K562 (cell line): Measurements from ENCODE around the gene MMP17. TPM values are rescaled to one million over a fixed set of nuclear protein-coding genes. Genes with fewer than 3 reads are reported as not detected.
A peak's percentile ranks its signal among the peaks of the same experiment; 100 is the strongest.

Experiments used
- ATAC-seq: fragments of 200-7000 bp; cut with Tn5 transposase; 3 replicates; pipeline ENCODE4 v1.9.1; 2020; ENCODE audit warnings: moderate library complexity
- BruUV-seq: library from RNA; stranded (reverse); fragments of 400-500 nt; replicated peaks from 2 replicates; lab custom pipeline; 2021; lab: Mats Ljungman, UMichigan
- CTCF ChIA-PET: fragments of 300-600 bp; formaldehyde crosslinking; extraction: SDS; loops from one replicate; lab custom pipeline; 2021; ENCODE audit warnings: low intra/inter-chr PET ratio; lab: Yijun Ruan, JAX
- POLR2A ChIA-PET: fragments of 300-600, 350-650 bp; sonication (Branson Sonifier 250); formaldehyde crosslinking; extraction: SDS; loops from one replicate; lab custom pipeline; 2021; ENCODE audit warnings: antibody characterized with exemption, inconsistent platforms; lab: Yijun Ruan, JAX
- DNase-seq, 4 experiments: peaks; one replicate each; pipeline versions ENCODE4 v3.0.0 to v3.0.0-alpha.2; 2011 to 2018; ENCODE audit warnings: low spot score in 3 of 4, mixed read lengths in 3 of 4; ENCODE audit errors: extremely low read depth in 1 of 4
- FAIRE-seq: peaks from 2 replicates; lab custom pipeline; 2011; peaks lifted over from hg19 to GRCh38; lab: Jason Lieb, UNC
- H2AFZ ChIP-seq: 2 replicates; pipeline ENCODE4 v1.6.0; 2011; ENCODE audit warnings: low read depth, low read length, control low read depth, inconsistent platforms
- H3K27ac ChIP-seq: fragments of 200-600 bp; 3 replicates; pipeline ENCODE4 v1.8.0; 2011; ENCODE audit warnings: low read depth, mild to moderate bottlenecking, control low read depth, inconsistent platforms, low read length, moderate library complexity, mixed read lengths; ENCODE audit errors: extremely low read depth
- H3K27me3 ChIP-seq, 2 experiments: fragments of 300-600 bp in 1 of 2; 2 replicates in 1 of 2; 3 replicates in 1 of 2; pipeline versions ENCODE4 v1.6.0 to v1.8.0; 2011; ENCODE audit warnings: inconsistent platforms in 2 of 2, low read length in 2 of 2, mild to moderate bottlenecking in 1 of 2, mixed read lengths in 1 of 2, moderate library complexity in 1 of 2; ENCODE audit not compliant: control insufficient read depth in 2 of 2, insufficient read depth in 2 of 2
- H3K36me3 ChIP-seq: fragments of 300-600 bp; 3 replicates; pipeline ENCODE4 v1.8.0; 2011; ENCODE audit warnings: mild to moderate bottlenecking, low read length, inconsistent platforms; ENCODE audit not compliant: control insufficient read depth, insufficient read depth
- H3K4me1 ChIP-seq, 2 experiments: fragments of 200-600 bp in 1 of 2; replicated peaks in 1 of 2; 2 replicates in 1 of 2; 3 replicates in 1 of 2; pipeline versions ENCODE4 v1.5.1 to v1.8.0; 2011; ENCODE audit warnings: inconsistent platforms in 2 of 2, low read length in 2 of 2, mild to moderate bottlenecking in 1 of 2, mixed read lengths in 1 of 2, moderate library complexity in 1 of 2; ENCODE audit not compliant: control insufficient read depth in 2 of 2, insufficient read depth in 2 of 2
- H3K4me2 ChIP-seq: 2 replicates; pipeline ENCODE4 v1.6.1; 2011; ENCODE audit warnings: low read length, control low read depth, inconsistent platforms, mixed read lengths; ENCODE audit not compliant: insufficient read depth
- H3K4me3 ChIP-seq: fragments of 200-600 bp; sonication (generic), shearing (Covaris generic); 2 replicates; pipeline ENCODE4 v1.5.1; 2016; ENCODE audit warnings: control low read depth, inconsistent platforms
- H3K79me2 ChIP-seq: fragments of 200-600 bp; 3 replicates; pipeline ENCODE4 v1.8.0; 2011; ENCODE audit warnings: low read length, inconsistent platforms; ENCODE audit not compliant: control insufficient read depth, insufficient read depth
- H3K9ac ChIP-seq, 2 experiments: 2 replicates each; pipeline versions ENCODE4 v1.6.0 to v1.6.1; 2011; ENCODE audit warnings: low read depth in 2 of 2, low read length in 2 of 2, control low read depth in 1 of 2, inconsistent platforms in 1 of 2, mild to moderate bottlenecking in 1 of 2, mixed read lengths in 1 of 2; ENCODE audit not compliant: insufficient read depth in 1 of 2
- H3K9me1 ChIP-seq: one replicate; pipeline ENCODE4 v1.6.0; 2011; ENCODE audit warnings: inconsistent platforms, mild to moderate bottlenecking, low read length, moderate library complexity; ENCODE audit not compliant: control insufficient read depth, insufficient read depth
- H3K9me3 ChIP-seq: replicated peaks from 2 replicates; pipeline ENCODE4 v1.5.1; 2011; ENCODE audit warnings: low read depth, low read length, inconsistent platforms; ENCODE audit not compliant: control insufficient read depth, insufficient read depth
- H4K20me1 ChIP-seq: replicated peaks from 2 replicates; pipeline ENCODE4 v1.6.1; 2011; ENCODE audit warnings: low read length, inconsistent platforms, mixed read lengths; ENCODE audit not compliant: control insufficient read depth, insufficient read depth
- BACH1 ChIP-seq: fragments of 200-800 bp; sonication (Bioruptor generic); IDR thresholded peaks from 2 replicates; pipeline ENCODE4 v1.6.1; 2016; ENCODE audit warnings: missing genetic modification characterization, missing compliant biosample characterization
- BMI1 ChIP-seq: fragments of 150-350 bp; IDR thresholded peaks from 2 replicates; pipeline ENCODE4 v1.6.1; 2014; ENCODE audit warnings: low read length
- FOXK2 ChIP-seq, 2 experiments: fragments of 450-650 bp; IDR thresholded peaks in 1 of 2; conservative IDR thresholded peaks in 1 of 2; 2 replicates each; pipeline ENCODE4 v1.6.1; 2016; ENCODE audit warnings: low read depth in 2 of 2, mild to moderate bottlenecking in 1 of 2
- MEF2A ChIP-seq: IDR thresholded peaks from 2 replicates; pipeline ENCODE4 v1.6.1; 2011; ENCODE audit warnings: low read depth, mild to moderate bottlenecking, low read length, moderate library complexity; ENCODE audit not compliant: control insufficient read depth
- NCOA1 ChIP-seq: fragments of 450-650 bp; IDR thresholded peaks from 2 replicates; pipeline ENCODE4 v1.6.1; 2016; ENCODE audit warnings: low read depth
- RFX1 ChIP-seq: fragments of 450-650 bp; IDR thresholded peaks from 2 replicates; pipeline ENCODE4 v1.6.1; 2016; ENCODE audit warnings: mild to moderate bottlenecking, moderate library complexity
- SIN3A ChIP-seq, 2 experiments: fragments of 150-350 bp in 1 of 2; IDR thresholded peaks; 2 replicates each; pipeline ENCODE4 v1.6.1; 2011 to 2016; ENCODE audit warnings: borderline replicate concordance in 2 of 2, low read depth in 2 of 2, low read length in 2 of 2, mild to moderate bottlenecking in 2 of 2, moderate library complexity in 2 of 2; ENCODE audit not compliant: control insufficient read depth in 1 of 2
- ZC3H8 ChIP-seq: fragments of 450-650 bp; IDR thresholded peaks from 2 replicates; pipeline ENCODE4 v1.6.1; 2017
- ZFP30 ChIP-seq: fragments of 250-450 bp; sonication (Bioruptor Pico); IDR thresholded peaks from 2 replicates; pipeline ENCODE4 v1.8.0; 2022; ENCODE audit warnings: moderate library complexity, mild to moderate bottlenecking, inconsistent platforms, borderline replicate concordance
- ZKSCAN3 ChIP-seq: fragments of 250-450 bp; sonication (Bioruptor Pico); IDR thresholded peaks from 2 replicates; pipeline ENCODE4 v1.4.0; 2020
- WGBS: fragments of 100-300 bp; shearing (Covaris generic); methylation state at CpG from one replicate; pipeline ENCODE4 v1.1.6; 2016; ENCODE audit warnings: low coverage, mixed read lengths; ENCODE audit not compliant: insufficient coverage; ENCODE audit errors: missing lambda C conversion rate; 5-methylcytosine and 5-hydroxymethylcytosine counted together
- in situ Hi-C: fragments of 300-500 bp; cut with MboI; formaldehyde crosslinking; loops from 4 replicates; pipeline ENCODE4 v1.15.0; 2018; ENCODE audit warnings: inconsistent platforms, mixed read lengths
- intact Hi-C: fragments of 100-400 bp; cut with micrococcal nuclease; formaldehyde crosslinking; loops from 2 replicates; pipeline ENCODE4 v1.14.2; 2022
- polyA plus RNA-seq, 8 experiments: library from polyadenylated mRNA; depleted of rRNA in 4 of 8; stranded (reverse) in 5 of 8; unstranded in 3 of 8; fragments of >200 nt; fragmentation: Nextera tagmentation in 2 of 8; fragmentation: Illumina TruSeq in 1 of 8; extraction: Ambion mirVana in 2 of 8; extraction: Trizol in 1 of 8; gene quantifications; 2 replicates each; pipeline versions ENCODE4 v1.2.1 to v1.2.3, GENCODE V29; 2011 to 2014; ENCODE audit warnings: inconsistent platforms in 1 of 8, missing spikeins in 1 of 8
- total RNA-seq, 7 experiments: library from RNA; depleted of rRNA in 6 of 7; stranded (reverse); fragments of >200 nt in 6 of 7; fragmentation: Illumina TruSeq in 2 of 7; extraction: Trizol in 2 of 7; gene quantifications; 2 replicates each; pipeline versions ENCODE4 v1.2.1 to v1.2.3, GENCODE V29; 2011 to 2021; ENCODE audit warnings: low replicate concordance in 1 of 7
- TF ChIP-seq, protein P1 (sequence below): fragments of 200-800 bp; sonication (Bioruptor generic); IDR thresholded peaks from 2 replicates; pipeline ENCODE4 v1.6.1; 2017; ENCODE audit warnings: missing genetic modification characterization, missing compliant biosample characterization
- TF ChIP-seq, protein P2 (sequence below): fragments of 450-650 bp; formaldehyde crosslinking; IDR thresholded peaks from 2 replicates; pipeline ENCODE4 v1.4.0; 2020; ENCODE audit warnings: mild to moderate bottlenecking, moderate library complexity
- TF ChIP-seq, protein P3 (sequence below): fragments of 250-450 bp; sonication (Bioruptor Pico); IDR thresholded peaks from 2 replicates; pipeline ENCODE4 v1.4.0; 2020

The MMP17 gene
- total and polyA plus RNA-seq, 9 of the 15 experiments (the other 6 are each of a cell fraction or from before 2014, with no cell fraction given) = 1.1 to 21.2 (median 17.1) TPM; not detected in 2

DNA sequence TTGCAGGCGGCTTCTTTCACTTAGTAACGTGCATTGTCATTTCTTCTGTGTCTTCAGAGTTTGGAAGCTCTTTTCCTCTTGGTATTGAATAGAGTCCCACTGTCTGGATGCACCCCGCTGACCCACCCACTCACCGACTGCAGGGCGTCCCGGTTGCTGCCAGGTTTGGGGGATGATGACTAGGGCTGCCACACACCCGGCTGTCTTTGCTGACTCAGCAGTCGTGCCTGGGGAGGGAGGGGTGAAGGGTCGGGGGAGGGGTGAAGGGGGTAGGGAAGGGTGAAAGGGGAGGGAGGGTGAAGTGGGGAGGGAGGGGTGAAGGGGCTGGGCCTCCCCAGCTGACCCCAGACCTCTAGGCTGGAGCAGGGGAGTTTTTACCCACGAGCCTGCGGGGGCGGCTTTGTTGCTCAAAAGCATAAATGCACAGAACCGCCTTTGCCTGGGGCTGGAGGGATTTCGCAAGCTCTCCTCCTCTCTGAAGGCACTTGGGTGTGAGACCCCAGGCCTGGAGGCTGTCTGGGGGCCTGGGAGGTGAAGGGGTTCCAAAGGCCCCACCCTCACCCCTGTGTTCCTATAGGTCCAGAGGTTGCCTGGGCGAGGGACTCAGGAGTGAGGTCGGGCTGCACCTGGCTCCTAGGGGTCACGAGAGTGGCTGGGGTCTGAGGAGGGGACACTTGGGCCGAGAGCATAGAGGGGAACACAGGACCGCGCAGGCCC is 35.0 kb downstream of the MMP17 start:
- POLR2A ChIA-PET = interaction anchor here (0.6 to 3.2 kb wide), 5 partner anchors 17 to 454 kb away, joined by 3 to 11 read pairs (median 4); partner anchors contain the start of gene PUS1
- peak; percentile 78 for TF ChIP-seq BACH1 (tag)
- no peak for TF ChIP-seq SIN3A (IDR thresholded peaks at IDR 0.05; ENCODE audit: borderline replicate concordance in 2 of 2, control insufficient read depth in 1 of 2, low read depth in 2 of 2, low read length in 2 of 2)
- TF ChIP-seq, protein P1, sequence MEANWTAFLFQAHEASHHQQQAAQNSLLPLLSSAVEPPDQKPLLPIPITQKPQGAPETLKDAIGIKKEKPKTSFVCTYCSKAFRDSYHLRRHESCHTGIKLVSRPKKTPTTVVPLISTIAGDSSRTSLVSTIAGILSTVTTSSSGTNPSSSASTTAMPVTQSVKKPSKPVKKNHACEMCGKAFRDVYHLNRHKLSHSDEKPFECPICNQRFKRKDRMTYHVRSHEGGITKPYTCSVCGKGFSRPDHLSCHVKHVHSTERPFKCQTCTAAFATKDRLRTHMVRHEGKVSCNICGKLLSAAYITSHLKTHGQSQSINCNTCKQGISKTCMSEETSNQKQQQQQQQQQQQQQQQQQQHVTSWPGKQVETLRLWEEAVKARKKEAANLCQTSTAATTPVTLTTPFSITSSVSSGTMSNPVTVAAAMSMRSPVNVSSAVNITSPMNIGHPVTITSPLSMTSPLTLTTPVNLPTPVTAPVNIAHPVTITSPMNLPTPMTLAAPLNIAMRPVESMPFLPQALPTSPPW = peak; percentile 87
- no peak for TF ChIP-seq ZC3H8
- no peak for TF ChIP-seq MEF2A
- TF ChIP-seq, protein P2, sequence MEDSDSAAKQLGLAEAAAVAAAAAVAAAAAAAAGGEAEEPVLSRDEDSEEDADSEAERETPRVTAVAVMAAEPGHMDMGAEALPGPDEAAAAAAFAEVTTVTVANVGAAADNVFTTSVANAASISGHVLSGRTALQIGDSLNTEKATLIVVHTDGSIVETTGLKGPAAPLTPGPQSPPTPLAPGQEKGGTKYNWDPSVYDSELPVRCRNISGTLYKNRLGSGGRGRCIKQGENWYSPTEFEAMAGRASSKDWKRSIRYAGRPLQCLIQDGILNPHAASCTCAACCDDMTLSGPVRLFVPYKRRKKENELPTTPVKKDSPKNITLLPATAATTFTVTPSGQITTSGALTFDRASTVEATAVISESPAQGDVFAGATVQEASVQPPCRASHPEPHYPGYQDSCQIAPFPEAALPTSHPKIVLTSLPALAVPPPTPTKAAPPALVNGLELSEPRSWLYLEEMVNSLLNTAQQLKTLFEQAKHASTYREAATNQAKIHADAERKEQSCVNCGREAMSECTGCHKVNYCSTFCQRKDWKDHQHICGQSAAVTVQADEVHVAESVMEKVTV (CRISPR knock-in tag) = no peak
- TF ChIP-seq RFX1 = 0 out of 2 replicates have a peak, but pooled peaks have one; percentile 19
- TF ChIP-seq ZKSCAN3 (CRISPR knock-in tag) = no peak
- no peak for TF ChIP-seq ZFP30 (CRISPR knock-in tag)
- TF ChIP-seq, protein P3, sequence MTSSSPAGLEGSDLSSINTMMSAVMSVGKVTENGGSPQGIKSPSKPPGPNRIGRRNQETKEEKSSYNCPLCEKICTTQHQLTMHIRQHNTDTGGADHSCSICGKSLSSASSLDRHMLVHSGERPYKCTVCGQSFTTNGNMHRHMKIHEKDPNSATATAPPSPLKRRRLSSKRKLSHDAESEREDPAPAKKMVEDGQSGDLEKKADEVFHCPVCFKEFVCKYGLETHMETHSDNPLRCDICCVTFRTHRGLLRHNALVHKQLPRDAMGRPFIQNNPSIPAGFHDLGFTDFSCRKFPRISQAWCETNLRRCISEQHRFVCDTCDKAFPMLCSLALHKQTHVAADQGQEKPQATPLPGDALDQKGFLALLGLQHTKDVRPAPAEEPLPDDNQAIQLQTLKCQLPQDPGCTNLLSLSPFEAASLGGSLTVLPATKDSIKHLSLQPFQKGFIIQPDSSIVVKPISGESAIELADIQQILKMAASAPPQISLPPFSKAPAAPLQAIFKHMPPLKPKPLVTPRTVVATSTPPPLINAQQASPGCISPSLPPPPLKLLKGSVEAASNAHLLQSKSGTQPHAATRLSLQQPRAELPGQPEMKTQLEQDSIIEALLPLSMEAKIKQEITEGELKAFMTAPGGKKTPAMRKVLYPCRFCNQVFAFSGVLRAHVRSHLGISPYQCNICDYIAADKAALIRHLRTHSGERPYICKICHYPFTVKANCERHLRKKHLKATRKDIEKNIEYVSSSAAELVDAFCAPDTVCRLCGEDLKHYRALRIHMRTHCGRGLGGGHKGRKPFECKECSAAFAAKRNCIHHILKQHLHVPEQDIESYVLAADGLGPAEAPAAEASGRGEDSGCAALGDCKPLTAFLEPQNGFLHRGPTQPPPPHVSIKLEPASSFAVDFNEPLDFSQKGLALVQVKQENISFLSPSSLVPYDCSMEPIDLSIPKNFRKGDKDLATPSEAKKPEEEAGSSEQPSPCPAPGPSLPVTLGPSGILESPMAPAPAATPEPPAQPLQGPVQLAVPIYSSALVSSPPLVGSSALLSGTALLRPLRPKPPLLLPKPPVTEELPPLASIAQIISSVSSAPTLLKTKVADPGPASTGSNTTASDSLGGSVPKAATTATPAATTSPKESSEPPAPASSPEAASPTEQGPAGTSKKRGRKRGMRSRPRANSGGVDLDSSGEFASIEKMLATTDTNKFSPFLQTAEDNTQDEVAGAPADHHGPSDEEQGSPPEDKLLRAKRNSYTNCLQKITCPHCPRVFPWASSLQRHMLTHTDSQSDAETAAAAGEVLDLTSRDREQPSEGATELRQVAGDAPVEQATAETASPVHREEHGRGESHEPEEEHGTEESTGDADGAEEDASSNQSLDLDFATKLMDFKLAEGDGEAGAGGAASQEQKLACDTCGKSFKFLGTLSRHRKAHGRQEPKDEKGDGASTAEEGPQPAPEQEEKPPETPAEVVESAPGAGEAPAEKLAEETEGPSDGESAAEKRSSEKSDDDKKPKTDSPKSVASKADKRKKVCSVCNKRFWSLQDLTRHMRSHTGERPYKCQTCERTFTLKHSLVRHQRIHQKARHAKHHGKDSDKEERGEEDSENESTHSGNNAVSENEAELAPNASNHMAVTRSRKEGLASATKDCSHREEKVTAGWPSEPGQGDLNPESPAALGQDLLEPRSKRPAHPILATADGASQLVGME (CRISPR knock-in tag) = no peak
- no peak for TF ChIP-seq BMI1
- TF ChIP-seq FOXK2 (conservative IDR thresholded peaks at IDR 0.05 in 1 of 2, IDR thresholded peaks at IDR 0.05 in 1 of 2; ENCODE audit: low read depth in 2 of 2) = no peak
- no peak for TF ChIP-seq NCOA1

More for the DNA sequence above, 35.0 kb downstream of the MMP17 start:
- in situ Hi-C loops (no loop called here), intact Hi-C loops (no loop called here)
- Histone ChIP-seq H3K4me3 (no peak overlapping the region), H3K4me2 (peak overlapping the region; percentile 73), H3K79me2 (no peaks in the 10 kb centered on the region), H3K36me3 (no peaks in the 10 kb centered on the region), H3K9me1 (no peaks in the 10 kb centered on the region), H2AFZ (peak overlapping the region; percentile 80), H3K27ac (peak overlapping the region; percentile 50; the same call in 2 of the 3 replicates), H3K4me1 (peaks cover 26 to 44% of the 10 kb centered on the region in 2 experiments; a peak in 4 of 5 replicates), H3K9me3 (no peaks in the 10 kb centered on the region), H3K9ac (peak overlapping the region in 1 of 2 experiments; percentile 69; a peak in 2 of 4 replicates), H4K20me1 (no peaks in the 10 kb centered on the region), H3K27me3 (no peaks in the 10 kb centered on the region)
- CTCF ChIA-PET = no interaction called here
- FAIRE-seq (no peak), DNase-seq (peak; percentile 59 to 88 (median 82)), ATAC-seq (peak; percentile 8; the same call in 2 of the 3 replicates)
- WGBS = 31% methylated on average over 13 of the region's 20 CpGs
- no TSS peak for BruUV-seq
